PC-9 (cell line): ENCODE data around the gene CHSY3.

Experiments
- EZH2 ChIP-seq: fragments of 200-600 bp; sonication (generic); IDR thresholded peaks from 2 replicates; pipeline ENCODE4 v1.8.0; 2017; ENCODE audit warnings: antibody characterized with exemption, low read depth
- TF ChIP-seq, protein P1 (sequence below): fragments of 200-600 bp; sonication (generic); conservative IDR thresholded peaks from 2 replicates; pipeline ENCODE4 v1.6.1; 2017; ENCODE audit warnings: mixed run types, antibody characterized with exemption, mild to moderate bottlenecking, moderate library complexity

DNA sequence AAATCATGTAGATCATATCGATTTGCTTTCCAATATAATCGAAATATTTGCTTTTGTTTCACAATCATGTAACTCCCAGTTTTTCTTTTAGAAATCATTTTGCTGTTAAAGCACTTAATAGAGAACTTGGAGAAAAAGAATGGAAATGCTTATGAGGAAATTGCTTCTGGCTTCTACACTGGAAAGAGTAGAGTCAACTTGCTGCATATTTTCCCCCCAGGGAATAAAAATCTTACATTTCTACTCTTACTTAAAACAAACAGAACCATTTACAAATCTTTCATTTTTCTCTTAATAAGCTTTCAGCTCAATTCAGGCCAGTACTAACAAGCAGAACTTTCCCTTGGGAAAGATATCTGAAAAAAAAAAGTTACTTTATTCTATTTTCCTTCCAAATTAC is 312.0 kb downstream of the CHSY3 start:
- TF ChIP-seq, protein P1, sequence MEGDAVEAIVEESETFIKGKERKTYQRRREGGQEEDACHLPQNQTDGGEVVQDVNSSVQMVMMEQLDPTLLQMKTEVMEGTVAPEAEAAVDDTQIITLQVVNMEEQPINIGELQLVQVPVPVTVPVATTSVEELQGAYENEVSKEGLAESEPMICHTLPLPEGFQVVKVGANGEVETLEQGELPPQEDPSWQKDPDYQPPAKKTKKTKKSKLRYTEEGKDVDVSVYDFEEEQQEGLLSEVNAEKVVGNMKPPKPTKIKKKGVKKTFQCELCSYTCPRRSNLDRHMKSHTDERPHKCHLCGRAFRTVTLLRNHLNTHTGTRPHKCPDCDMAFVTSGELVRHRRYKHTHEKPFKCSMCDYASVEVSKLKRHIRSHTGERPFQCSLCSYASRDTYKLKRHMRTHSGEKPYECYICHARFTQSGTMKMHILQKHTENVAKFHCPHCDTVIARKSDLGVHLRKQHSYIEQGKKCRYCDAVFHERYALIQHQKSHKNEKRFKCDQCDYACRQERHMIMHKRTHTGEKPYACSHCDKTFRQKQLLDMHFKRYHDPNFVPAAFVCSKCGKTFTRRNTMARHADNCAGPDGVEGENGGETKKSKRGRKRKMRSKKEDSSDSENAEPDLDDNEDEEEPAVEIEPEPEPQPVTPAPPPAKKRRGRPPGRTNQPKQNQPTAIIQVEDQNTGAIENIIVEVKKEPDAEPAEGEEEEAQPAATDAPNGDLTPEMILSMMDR = no peak
- no peak for TF ChIP-seq EZH2
